Thoracic aorta (tissue), 2 donors: ENCODE data around the gene NEMP1. TPM values are rescaled to one million over a fixed set of nuclear protein-coding genes. Genes with fewer than 3 reads are reported as not detected.
"Not testable (repeated sequence)": the region's sequence is repeated elsewhere in the genome, so short reads cannot be mapped to it uniquely, and the experiment has no call there.

Experiments used
- ATAC-seq: fragments of 150-250 bp; one replicate; pipeline ENCODE4 v1.8.0; 2017; ENCODE audit warnings: low read depth; ENCODE audit not compliant: insufficient number of reproducible peaks, low FRiP score
- DNase-seq: peaks from one replicate; pipeline ENCODE4 v3.0.0-alpha.2; 2020; ENCODE audit warnings: low spot score
- H3K27ac ChIP-seq, 2 donors: fragments of 200-600 bp; sonication (generic); 1 replicate in 1 of 2; 2 replicates in 1 of 2; pipeline ENCODE4 v1.5.1; 2016; ENCODE audit warnings: mild to moderate bottlenecking in 2 of 2, moderate library complexity in 2 of 2
- H3K27me3 ChIP-seq: fragments of 200-600 bp; sonication (generic); replicated peaks from 2 replicates; pipeline ENCODE4 v1.6.0; 2016; ENCODE audit warnings: mild to moderate bottlenecking; ENCODE audit not compliant: insufficient read depth
- H3K36me3 ChIP-seq: fragments of 200-600 bp; sonication (generic); one replicate; pipeline ENCODE4 v1.5.1; 2016
- H3K4me1 ChIP-seq, 2 donors: fragments of 200-600 bp; sonication (generic); 1 replicate in 1 of 2; 2 replicates in 1 of 2; pipeline versions ENCODE4 v1.5.1 to v1.6.0; 2016; ENCODE audit warnings: low read depth in 2 of 2, mild to moderate bottlenecking in 1 of 2; ENCODE audit not compliant: control insufficient read depth in 1 of 2
- H3K4me3 ChIP-seq: fragments of 200-600 bp; sonication (generic); 2 replicates; pipeline ENCODE4 v1.5.1; 2016; ENCODE audit warnings: mild to moderate bottlenecking
- H3K9me3 ChIP-seq: fragments of 200-600 bp; sonication (generic); 2 replicates; pipeline ENCODE4 v1.5.1; 2016
- total RNA-seq, 2 donors: library from RNA; depleted of rRNA; stranded (reverse); fragments of >200 nt; gene quantifications; one replicate each; pipeline versions ENCODE4 v1.1.0 to v1.2.3, GENCODE V29; 2016
- TF ChIP-seq, protein P1 (sequence below): fragments of 200-600 bp; sonication (generic); IDR thresholded peaks from one replicate; pipeline ENCODE4 v1.5.1; 2019; ENCODE audit warnings: antibody characterized with exemption

The NEMP1 gene
- total RNA-seq, 2 donors from 2014 or later = 6.6 to 6.9 TPM

DNA sequence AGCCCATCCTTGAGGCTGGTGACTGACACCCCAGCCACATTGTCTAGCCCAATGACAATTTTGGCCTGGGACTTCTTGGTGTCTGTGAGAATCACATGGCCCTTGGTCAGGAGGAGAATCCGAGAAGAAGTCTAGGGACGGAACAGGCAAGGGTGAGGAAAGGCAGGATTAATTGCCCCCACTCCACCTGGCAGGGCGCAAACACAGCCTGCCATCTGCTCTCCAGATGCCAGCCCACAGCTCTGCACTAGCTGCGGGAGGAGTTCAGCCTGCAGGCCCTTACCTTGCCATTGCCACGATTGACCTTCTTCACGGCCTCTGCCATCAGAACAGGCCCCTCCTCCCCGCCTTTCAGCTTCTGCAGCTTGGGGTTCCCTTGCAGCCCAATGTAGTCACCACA lies 49.1 kb downstream of the NEMP1 start:
- TF ChIP-seq, protein P1, sequence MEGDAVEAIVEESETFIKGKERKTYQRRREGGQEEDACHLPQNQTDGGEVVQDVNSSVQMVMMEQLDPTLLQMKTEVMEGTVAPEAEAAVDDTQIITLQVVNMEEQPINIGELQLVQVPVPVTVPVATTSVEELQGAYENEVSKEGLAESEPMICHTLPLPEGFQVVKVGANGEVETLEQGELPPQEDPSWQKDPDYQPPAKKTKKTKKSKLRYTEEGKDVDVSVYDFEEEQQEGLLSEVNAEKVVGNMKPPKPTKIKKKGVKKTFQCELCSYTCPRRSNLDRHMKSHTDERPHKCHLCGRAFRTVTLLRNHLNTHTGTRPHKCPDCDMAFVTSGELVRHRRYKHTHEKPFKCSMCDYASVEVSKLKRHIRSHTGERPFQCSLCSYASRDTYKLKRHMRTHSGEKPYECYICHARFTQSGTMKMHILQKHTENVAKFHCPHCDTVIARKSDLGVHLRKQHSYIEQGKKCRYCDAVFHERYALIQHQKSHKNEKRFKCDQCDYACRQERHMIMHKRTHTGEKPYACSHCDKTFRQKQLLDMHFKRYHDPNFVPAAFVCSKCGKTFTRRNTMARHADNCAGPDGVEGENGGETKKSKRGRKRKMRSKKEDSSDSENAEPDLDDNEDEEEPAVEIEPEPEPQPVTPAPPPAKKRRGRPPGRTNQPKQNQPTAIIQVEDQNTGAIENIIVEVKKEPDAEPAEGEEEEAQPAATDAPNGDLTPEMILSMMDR = no peak
- no peak overlapping the region for H3K27ac ChIP-seq
- ATAC-seq = no peak
- H3K9me3 ChIP-seq = no peaks in the 10 kb centered on the region
- no peak for DNase-seq
- no peaks in the 10 kb centered on the region for H3K27me3 ChIP-seq
- H3K36me3 ChIP-seq = no peaks in the 10 kb centered on the region
- no peaks in the 10 kb centered on the region for H3K4me1 ChIP-seq
- H3K4me3 ChIP-seq = no peak overlapping the region

- no peaks in the 10 kb centered on the region for H3K27me3 ChIP-seq
- H3K9me3 ChIP-seq = no peaks in the 10 kb centered on the region
- TF ChIP-seq, protein P1 = no peak
- H3K36me3 ChIP-seq = no peaks in the 10 kb centered on the region
- no peak overlapping the region for H3K27ac ChIP-seq
- H3K4me1 ChIP-seq = no peaks in the 10 kb centered on the region
- H3K4me3 ChIP-seq = no peak overlapping the region
- DNase-seq = no peak
- ATAC-seq = no peak
These were observed 50.8 kb downstream of the NEMP1 start for GRCh38 chr12:57027805-57028153.

DNA sequence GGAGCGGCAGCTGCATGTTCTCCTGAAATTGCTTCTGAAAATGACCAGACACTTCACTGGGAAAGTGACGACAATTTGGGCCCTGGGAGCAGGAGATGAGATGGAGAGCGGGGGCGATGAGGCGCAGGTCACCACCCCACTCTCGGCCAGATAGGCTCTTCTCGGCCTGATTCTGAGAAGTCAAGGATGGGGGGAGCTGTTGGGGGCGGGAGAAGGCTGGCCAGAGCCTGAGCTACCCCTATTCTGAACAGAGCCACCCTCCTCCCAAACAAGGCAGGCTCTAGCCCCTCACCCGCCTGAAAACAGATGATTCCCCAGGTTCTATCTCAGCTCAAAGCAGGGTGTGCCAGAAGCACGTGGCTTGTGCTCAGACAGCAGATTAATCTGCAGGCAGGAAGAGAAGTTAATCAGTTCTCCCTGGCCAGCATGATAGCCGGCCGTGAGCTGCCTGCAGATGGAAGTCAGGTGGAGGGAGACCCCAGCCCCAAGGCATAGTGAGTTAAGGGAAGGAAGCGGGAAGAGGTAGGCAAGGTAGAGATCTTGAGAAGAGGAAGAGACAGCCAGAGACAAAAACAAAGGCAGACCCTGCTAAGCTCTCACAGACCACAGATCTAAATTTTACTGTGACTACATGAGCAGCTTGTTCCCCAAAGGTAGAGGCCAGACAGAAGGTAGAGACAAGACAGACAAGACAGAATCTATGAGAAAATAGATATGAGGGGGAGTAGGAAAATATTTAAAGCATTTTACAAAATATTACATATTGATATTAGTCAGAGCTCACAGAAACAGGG lies 51.4 kb downstream of the NEMP1 start:
- H3K27ac ChIP-seq = no peak overlapping the region
- DNase-seq (no peak), ATAC-seq (no peak)
- TF ChIP-seq, protein P1 = no peak
- H3K4me1 ChIP-seq = no peaks in the 10 kb centered on the region
- no peaks in the 10 kb centered on the region for H3K27me3 ChIP-seq
- H3K36me3 ChIP-seq = no peaks in the 10 kb centered on the region
- H3K9me3 ChIP-seq = no peaks in the 10 kb centered on the region
- no peak overlapping the region for H3K4me3 ChIP-seq

DNA sequence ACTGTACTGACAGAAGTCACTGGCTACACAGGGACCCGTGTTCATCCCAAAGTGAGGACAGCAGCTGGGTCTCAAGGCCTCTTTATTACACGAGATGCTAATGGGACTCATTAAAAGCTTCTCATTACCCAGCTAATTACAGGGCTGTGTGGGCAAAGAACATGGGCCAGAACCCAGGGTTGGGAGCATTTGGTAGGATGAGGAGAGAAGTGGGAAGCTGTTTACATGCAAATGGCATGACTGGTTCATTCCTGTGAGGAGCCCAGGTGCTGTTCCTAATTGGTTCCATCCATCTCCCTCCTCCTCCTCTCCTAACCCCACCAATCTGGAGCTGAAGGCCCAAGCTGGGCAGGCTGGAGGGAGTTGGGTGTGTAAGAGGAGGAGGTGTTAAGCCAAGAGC lies 53.4 kb downstream of the NEMP1 start:
- Histone ChIP-seq H3K4me3 (no peak overlapping the region), H3K36me3 (no peaks in the 10 kb centered on the region), H3K4me1 (no peaks in the 10 kb centered on the region), H3K27ac (no peak overlapping the region), H3K27me3 (no peaks in the 10 kb centered on the region), H3K9me3 (no peaks in the 10 kb centered on the region)
- TF ChIP-seq, protein P1 = no peak
- no peak for DNase-seq
- no peak for ATAC-seq

DNA sequence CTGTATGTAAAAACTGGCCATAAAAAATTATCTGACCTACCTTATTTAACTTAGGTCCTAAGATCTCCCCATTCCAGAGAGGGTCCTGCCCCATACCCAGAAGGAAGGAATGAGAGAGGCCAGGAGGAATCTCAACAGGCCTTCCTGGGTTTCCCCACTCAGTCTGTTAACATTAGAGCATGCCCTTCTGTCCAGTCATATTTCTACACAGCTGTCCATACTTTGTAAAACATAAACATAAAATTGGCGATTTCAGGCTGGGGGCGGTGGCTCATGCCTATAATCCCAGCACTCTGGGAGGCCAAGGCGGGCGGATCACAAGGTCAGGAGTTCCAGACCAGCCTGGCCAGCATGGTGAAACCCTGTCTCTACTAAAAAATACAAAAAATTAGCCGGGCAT lies 56.3 kb downstream of the NEMP1 start:
- not testable (repeated sequence) for H3K27me3 ChIP-seq, H3K4me1 ChIP-seq, H3K36me3 ChIP-seq, DNase-seq, H3K4me3 ChIP-seq, H3K27ac ChIP-seq, H3K9me3 ChIP-seq, ATAC-seq
